Smooth muscle cell (in vitro differentiated cells): Measurements from ENCODE around the gene PAPLN. TPM values are rescaled to one million over a fixed set of nuclear protein-coding genes. Genes with fewer than 3 reads are reported as not detected.
"Not testable (repeated sequence)": the region's sequence is repeated elsewhere in the genome, so short reads cannot be mapped to it uniquely, and the experiment has no call there.

Experiments
- DNase-seq: peaks from one replicate; lab custom pipeline; 2025; ENCODE audit not compliant: unreplicated experiment; lab: John Stamatoyannopoulos, UW
- H2AFZ ChIP-seq: fragments of 200-600 bp; sonication (generic); 2 replicates; pipeline ENCODE4 v1.6.0; 2016; ENCODE audit warnings: antibody characterized with exemption, low read depth, mild to moderate bottlenecking
- H3F3A ChIP-seq: fragments of 200-600 bp; sonication (generic); 2 replicates; pipeline ENCODE4 v1.6.0; 2017; ENCODE audit warnings: antibody characterized with exemption, low read depth
- H3K27ac ChIP-seq: fragments of 200-600 bp; sonication (generic); 2 replicates; pipeline ENCODE4 v1.5.1; 2016; ENCODE audit warnings: low read depth, mild to moderate bottlenecking
- H3K27me3 ChIP-seq: fragments of 200-600 bp; sonication (generic); 2 replicates; pipeline ENCODE4 v1.6.1; 2016; ENCODE audit warnings: low read depth, mild to moderate bottlenecking
- H3K36me3 ChIP-seq: fragments of 200-600 bp; sonication (generic); 2 replicates; pipeline ENCODE4 v1.5.1; 2016; ENCODE audit warnings: low read depth
- H3K4me1 ChIP-seq: fragments of 200-600 bp; sonication (generic); 2 replicates; pipeline ENCODE4 v1.5.1; 2016; ENCODE audit warnings: low read depth
- H3K4me2 ChIP-seq: fragments of 200-600 bp; sonication (generic); 2 replicates; pipeline ENCODE4 v1.6.0; 2016; ENCODE audit warnings: mild to moderate bottlenecking
- H3K4me3 ChIP-seq: fragments of 200-600 bp; sonication (generic); 2 replicates; pipeline ENCODE4 v1.5.1; 2016; ENCODE audit warnings: mild to moderate bottlenecking
- H3K79me2 ChIP-seq: fragments of 200-600 bp; sonication (generic); 2 replicates; pipeline ENCODE4 v1.6.0; 2016; ENCODE audit warnings: low read depth, mild to moderate bottlenecking
- H3K9ac ChIP-seq: fragments of 200-600 bp; sonication (generic); 2 replicates; pipeline ENCODE4 v1.6.0; 2016; ENCODE audit warnings: low read depth
- H3K9me3 ChIP-seq: fragments of 200-600 bp; sonication (generic); replicated peaks from 2 replicates; pipeline ENCODE4 v1.5.1; 2016; ENCODE audit warnings: low read depth
- H4K20me1 ChIP-seq: fragments of 200-600 bp; sonication (generic); 2 replicates; pipeline ENCODE4 v1.6.0; 2016; ENCODE audit warnings: low read depth
- WGBS: methylation state at CpG from one replicate; pipeline ENCODE4 v1.1.7; 2016; ENCODE audit warnings: low lambda C conversion rate; 5-methylcytosine and 5-hydroxymethylcytosine counted together
- polyA plus RNA-seq: library from polyadenylated mRNA; unstranded; fragments of >200 nt; fragmentation: Nextera tagmentation; extraction: Ambion mirVana; gene quantifications from 2 replicates; pipeline ENCODE4 v1.2.1, GENCODE V29; 2016
- total RNA-seq: library from RNA; depleted of rRNA; stranded (reverse); fragments of >200 nt; gene quantifications from 2 replicates; pipeline ENCODE4 v1.2.3, GENCODE V29; 2014
- TF ChIP-seq, protein P1 (sequence below): fragments of 200-600 bp; sonication (generic); IDR thresholded peaks from 2 replicates; pipeline ENCODE4 v1.5.1; 2017; ENCODE audit warnings: borderline replicate concordance, mild to moderate bottlenecking, antibody characterized with exemption; ENCODE audit not compliant: insufficient read depth, poor library complexity, severe bottlenecking

Gene PAPLN
- total and polyA plus RNA-seq, 2 experiments from 2014 or later: 1.5 to 3.3 TPM

DNA sequence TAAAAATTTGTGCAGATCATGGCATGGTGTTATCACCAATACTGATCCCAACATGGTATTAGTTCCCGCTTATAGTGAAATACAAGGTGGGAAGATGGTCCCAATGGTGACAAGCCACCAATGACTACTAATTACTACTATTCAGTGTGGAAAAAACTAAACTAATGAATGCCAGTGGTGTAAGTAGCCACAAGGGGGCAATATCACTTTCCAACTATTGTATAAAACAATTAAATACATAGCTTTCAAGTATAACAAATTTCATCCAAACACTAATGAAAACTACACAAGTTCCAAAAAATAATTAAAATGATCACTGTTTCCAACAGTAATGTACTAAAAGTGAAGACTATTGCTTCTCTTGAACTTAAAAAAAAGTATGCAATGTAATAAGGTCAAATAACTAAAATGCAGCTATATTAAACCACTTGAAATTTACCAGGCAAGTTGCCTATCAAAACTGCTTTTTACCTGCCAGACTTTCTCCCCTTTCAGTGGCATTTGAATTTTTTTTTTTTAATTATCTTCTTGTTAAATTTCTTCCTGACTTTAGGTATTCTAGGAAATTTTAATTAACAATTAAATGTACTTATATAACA, 58.0 kb downstream of the PAPLN start:
- TF ChIP-seq, protein P1, sequence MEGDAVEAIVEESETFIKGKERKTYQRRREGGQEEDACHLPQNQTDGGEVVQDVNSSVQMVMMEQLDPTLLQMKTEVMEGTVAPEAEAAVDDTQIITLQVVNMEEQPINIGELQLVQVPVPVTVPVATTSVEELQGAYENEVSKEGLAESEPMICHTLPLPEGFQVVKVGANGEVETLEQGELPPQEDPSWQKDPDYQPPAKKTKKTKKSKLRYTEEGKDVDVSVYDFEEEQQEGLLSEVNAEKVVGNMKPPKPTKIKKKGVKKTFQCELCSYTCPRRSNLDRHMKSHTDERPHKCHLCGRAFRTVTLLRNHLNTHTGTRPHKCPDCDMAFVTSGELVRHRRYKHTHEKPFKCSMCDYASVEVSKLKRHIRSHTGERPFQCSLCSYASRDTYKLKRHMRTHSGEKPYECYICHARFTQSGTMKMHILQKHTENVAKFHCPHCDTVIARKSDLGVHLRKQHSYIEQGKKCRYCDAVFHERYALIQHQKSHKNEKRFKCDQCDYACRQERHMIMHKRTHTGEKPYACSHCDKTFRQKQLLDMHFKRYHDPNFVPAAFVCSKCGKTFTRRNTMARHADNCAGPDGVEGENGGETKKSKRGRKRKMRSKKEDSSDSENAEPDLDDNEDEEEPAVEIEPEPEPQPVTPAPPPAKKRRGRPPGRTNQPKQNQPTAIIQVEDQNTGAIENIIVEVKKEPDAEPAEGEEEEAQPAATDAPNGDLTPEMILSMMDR: peak; percentile 67
- H3K27me3 ChIP-seq: no peaks in the 10 kb centered on the region
- H3F3A ChIP-seq: no peaks in the 10 kb centered on the region
- no peak overlapping the region for H3K4me2 ChIP-seq
- H3K27ac ChIP-seq: no peak overlapping the region
- DNase-seq: no peak
- peaks cover 33% of the 10 kb centered on the region for H4K20me1 ChIP-seq
- H3K79me2 ChIP-seq: no peaks in the 10 kb centered on the region
- H3K9ac ChIP-seq: no peak overlapping the region
- H3K4me3 ChIP-seq: no peak overlapping the region
- H3K36me3 ChIP-seq: no peaks in the 10 kb centered on the region
- WGBS: 85% methylated on average over 1 of the region's 1 CpG
- no peaks in the 10 kb centered on the region for H3K9me3 ChIP-seq
- H3K4me1 ChIP-seq: no peaks in the 10 kb centered on the region
- H2AFZ ChIP-seq: no peak overlapping the region

DNA sequence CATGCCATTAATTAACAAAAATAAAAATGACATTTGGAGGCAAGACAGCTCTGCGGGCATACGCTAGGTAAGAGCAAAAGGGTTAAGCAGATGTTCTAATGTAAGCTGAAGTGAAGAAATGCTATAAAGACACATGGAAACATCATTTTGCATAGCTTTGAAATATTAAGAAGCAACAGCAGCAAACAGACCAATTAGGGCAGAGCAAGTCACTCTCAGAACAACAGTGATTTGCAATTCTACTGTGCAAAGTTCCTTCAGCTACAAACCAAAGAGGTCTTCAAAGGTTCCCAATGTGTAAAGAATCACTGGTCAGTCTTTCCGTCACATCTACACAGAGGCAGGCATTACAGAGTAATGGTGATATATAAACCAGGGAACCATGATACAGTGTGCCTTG, 68.2 kb downstream of the PAPLN start:
- Histone ChIP-seq H3K4me2 (no peak overlapping the region), H3K9me3 (no peaks in the 10 kb centered on the region), H4K20me1 (peaks cover 77% of the 10 kb centered on the region), H3F3A (no peaks in the 10 kb centered on the region), H3K4me3 (no peak overlapping the region), H3K36me3 (no peaks in the 10 kb centered on the region), H3K27ac (no peak overlapping the region), H3K9ac (no peak overlapping the region), H3K4me1 (no peaks in the 10 kb centered on the region), H2AFZ (no peak overlapping the region), H3K27me3 (no peaks in the 10 kb centered on the region), H3K79me2 (peaks cover 9% of the 10 kb centered on the region)
- WGBS: 84% methylated on average over 3 of the region's 3 CpGs
- DNase-seq: no peak
- TF ChIP-seq, protein P1: no peak

DNA sequence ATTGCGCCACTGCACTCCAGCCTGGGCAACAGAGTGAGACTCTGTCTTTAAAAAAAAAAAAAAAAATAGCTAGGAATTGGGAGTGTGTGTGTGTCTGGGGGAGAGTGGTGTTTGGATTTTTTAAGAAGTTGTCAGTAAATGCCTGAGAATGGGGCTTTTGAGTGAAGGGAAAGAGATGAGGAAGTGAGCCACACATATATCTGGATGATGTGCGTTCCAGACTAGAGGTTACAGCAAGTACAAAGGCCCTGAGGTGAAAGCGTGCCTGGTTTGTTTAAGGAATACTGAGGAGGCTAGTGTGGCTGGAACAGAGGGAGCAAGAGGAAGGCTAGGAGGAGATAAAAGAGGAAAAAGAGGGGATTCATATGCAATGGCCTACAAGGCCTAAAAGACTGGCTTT, 70.0 kb downstream of the PAPLN start:
- DNase-seq: no peak
- no peak overlapping the region for H2AFZ ChIP-seq
- no peak overlapping the region for H3K9ac ChIP-seq
- H3K9me3 ChIP-seq: no peaks in the 10 kb centered on the region
- TF ChIP-seq, protein P1: no peak
- 99% methylated on average over 3 of the region's 3 CpGs for WGBS
- H3K4me3 ChIP-seq: no peak overlapping the region
- H3K4me1 ChIP-seq: no peaks in the 10 kb centered on the region
- H3K27me3 ChIP-seq: no peaks in the 10 kb centered on the region
- peaks cover 85% of the 10 kb centered on the region for H4K20me1 ChIP-seq
- H3K79me2 ChIP-seq: peaks cover 9% of the 10 kb centered on the region
- no peak overlapping the region for H3K4me2 ChIP-seq
- no peaks in the 10 kb centered on the region for H3K36me3 ChIP-seq
- no peaks in the 10 kb centered on the region for H3F3A ChIP-seq
- no peak overlapping the region for H3K27ac ChIP-seq

DNA sequence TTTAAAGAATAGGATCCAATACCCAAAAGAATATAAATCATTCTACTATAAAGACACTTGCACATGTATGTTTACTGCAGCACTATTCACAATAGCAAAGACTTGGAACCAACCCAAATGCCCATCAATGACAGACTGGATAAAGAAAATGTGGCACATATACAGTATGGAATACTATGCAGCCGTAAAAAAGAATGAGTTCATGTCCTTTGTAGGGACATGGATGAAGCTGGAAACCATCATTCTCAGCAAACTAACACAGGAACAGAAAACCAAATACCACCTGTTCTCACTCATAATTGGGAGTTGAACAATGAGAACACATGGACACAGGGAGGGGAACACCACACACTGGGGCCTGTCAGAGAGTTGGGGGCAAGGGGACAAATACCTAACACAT, 71.9 kb downstream of the PAPLN start:
- H3K4me1 ChIP-seq, H3K9ac ChIP-seq, H2AFZ ChIP-seq, H3F3A ChIP-seq, H3K36me3 ChIP-seq, H3K9me3 ChIP-seq, H3K27me3 ChIP-seq, H3K27ac ChIP-seq, H3K79me2 ChIP-seq, DNase-seq, H3K4me2 ChIP-seq, H3K4me3 ChIP-seq: not testable (repeated sequence)
- 93% methylated on average over 1 of the region's 1 CpG for WGBS
- peaks cover 86% of the 10 kb centered on the region for H4K20me1 ChIP-seq
